Measurements from ENCODE around the gene STUM.

Gene STUM

GRCh38 chr1:226656601-226657277 lies 108.2 kb downstream of the STUM start:
- no peak for DNase-seq

- no peak for DNase-seq
Measured at GRCh38 chr1:226657895-226658545, 109.5 kb downstream of the STUM start.

- DNase-seq: no peak
Measured at GRCh38 chr1:226658546-226659125, 110.1 kb downstream of the STUM start.
